Measurements from ENCODE around the gene MRPS11. TPM values are rescaled to one million over a fixed set of nuclear protein-coding genes. Genes with fewer than 3 reads are reported as not detected.
"Not testable (repeated sequence)": the region's sequence is repeated elsewhere in the genome, so short reads cannot be mapped to it uniquely, and the experiment has no call there.

The MRPS11 gene
- total and polyA plus RNA-seq, 5 donors: 39.4 to 67.5 (median 52.6) TPM

GRCh38 chr15:88513195-88513594 lies 45.7 kb downstream of the MRPS11 start:
- no peak for ATAC-seq
- WGBS: 87% methylated on average over 5 of the region's 5 CpGs
- intact Hi-C loops (cut with DNase I): no loop called here

GRCh38 chr15:88518903-88519302 lies 51.4 kb downstream of the MRPS11 start:
- intact Hi-C loops (cut with DNase I): no loop called here
- 93% methylated on average over 3 of the region's 3 CpGs for WGBS
- ATAC-seq (no peak), DNase-seq (no peak)
- no peak overlapping the region for H3K27ac ChIP-seq (ENCODE audit: low read length)
- H3K9me3 ChIP-seq (ENCODE audit: control insufficient read depth, low read length): no peaks in the 10 kb centered on the region
- no peak overlapping the region for H3K4me3 ChIP-seq (ENCODE audit: low read length)
- no peaks in the 10 kb centered on the region for H3K4me1 ChIP-seq (ENCODE audit: control insufficient read depth, insufficient read depth, low read length)
- no peaks in the 10 kb centered on the region for H3K27me3 ChIP-seq (ENCODE audit: control insufficient read depth, insufficient read depth)

More at GRCh38 chr15:88513195-88513594, 45.7 kb downstream of the MRPS11 start:
- no peaks in the 10 kb centered on the region for H3K4me1 ChIP-seq (ENCODE audit: control insufficient read depth, insufficient read depth, low read length)
- no peaks in the 10 kb centered on the region for H3K9me3 ChIP-seq (ENCODE audit: control insufficient read depth, low read length)
- H3K4me3 ChIP-seq (ENCODE audit: low read length): no peak overlapping the region
- no peak overlapping the region for H3K27ac ChIP-seq (ENCODE audit: low read length)
- no peaks in the 10 kb centered on the region for H3K27me3 ChIP-seq (ENCODE audit: control insufficient read depth, insufficient read depth)
- no peak for DNase-seq

GRCh38 chr15:88524094-88524493 lies 56.6 kb downstream of the MRPS11 start:
- intact Hi-C loops (cut with DNase I); H3K4me1 ChIP-seq (ENCODE audit: control insufficient read depth, insufficient read depth, low read length); H3K4me3 ChIP-seq (ENCODE audit: low read length); H3K9me3 ChIP-seq (ENCODE audit: control insufficient read depth, low read length); DNase-seq; ATAC-seq; H3K27ac ChIP-seq (ENCODE audit: low read length); H3K27me3 ChIP-seq (ENCODE audit: control insufficient read depth, insufficient read depth): not testable (repeated sequence)
- WGBS: 94% methylated on average over 23 of the region's 23 CpGs

- H3K27ac ChIP-seq (ENCODE audit: low read length): no peak overlapping the region
- intact Hi-C loops (cut with DNase I): no loop called here
- H3K27me3 ChIP-seq (ENCODE audit: control insufficient read depth, insufficient read depth): no peaks in the 10 kb centered on the region
- H3K4me1 ChIP-seq (ENCODE audit: control insufficient read depth, insufficient read depth, low read length): no peaks in the 10 kb centered on the region
- ATAC-seq (no peak), DNase-seq (no peak)
- no peak overlapping the region for H3K4me3 ChIP-seq (ENCODE audit: low read length)
- no peaks in the 10 kb centered on the region for H3K9me3 ChIP-seq (ENCODE audit: control insufficient read depth, low read length)
Observed at GRCh38 chr15:88525418-88525817, 57.9 kb downstream of the MRPS11 start.

GRCh38 chr15:88526247-88526879 lies 58.9 kb downstream of the MRPS11 start:
- Histone ChIP-seq H3K4me3 (ENCODE audit: low read length) (no peak overlapping the region), H3K4me1 (ENCODE audit: control insufficient read depth, insufficient read depth, low read length) (no peaks in the 10 kb centered on the region), H3K27ac (ENCODE audit: low read length) (no peak overlapping the region), H3K27me3 (ENCODE audit: control insufficient read depth, insufficient read depth) (no peaks in the 10 kb centered on the region), H3K9me3 (ENCODE audit: control insufficient read depth, low read length) (no peaks in the 10 kb centered on the region)
- DNase-seq (no peak), ATAC-seq (no peak)
- intact Hi-C loops (cut with DNase I): no loop called here

- WGBS: 99% methylated on average over 1 of the region's 1 CpG
- ATAC-seq (no peak), DNase-seq (no peak)
- no peaks in the 10 kb centered on the region for H3K4me1 ChIP-seq (ENCODE audit: control insufficient read depth, insufficient read depth, low read length)
- H3K4me3 ChIP-seq (ENCODE audit: low read length): no peak overlapping the region
- H3K9me3 ChIP-seq (ENCODE audit: control insufficient read depth, low read length): no peaks in the 10 kb centered on the region
- no peaks in the 10 kb centered on the region for H3K27me3 ChIP-seq (ENCODE audit: control insufficient read depth, insufficient read depth)
- no peak overlapping the region for H3K27ac ChIP-seq (ENCODE audit: low read length)
- intact Hi-C loops (cut with DNase I): no loop called here
Observed at GRCh38 chr15:88529021-88529630, 61.6 kb downstream of the MRPS11 start.

Other genes with a start within 250 kb of the MRPS11 start
- gene NTRK3, start 211.0 kb upstream of the MRPS11 start, total RNA-seq: 1 to 10 TPM; 2.6 to 5.5 (median 3.9) TPM
- 3.6 TPM for gene NTRK3, start 211.0 kb upstream of the MRPS11 start, polyA plus RNA-seq
- 10 to 100 TPM; 30.0 to 46.3 (median 40.0) TPM for gene MRPL46, start 320 bp upstream of the MRPS11 start, total RNA-seq
- 67.9 TPM for gene MRPL46, start 320 bp upstream of the MRPS11 start, polyA plus RNA-seq
- 1 to 10 TPM; 5.1 to 8.0 (median 6.8) TPM for gene DET1, start 79.0 kb downstream of the MRPS11 start, total RNA-seq
- gene DET1, start 79.0 kb downstream of the MRPS11 start, polyA plus RNA-seq: 6.0 TPM
- 1 to 10 TPM; 4.0 to 9.5 (median 6.9) TPM for gene AEN, start 153.6 kb downstream of the MRPS11 start, total RNA-seq
- 4.1 TPM for gene AEN, start 153.6 kb downstream of the MRPS11 start, polyA plus RNA-seq
- gene ISG20, start 171.3 kb downstream of the MRPS11 start, total RNA-seq: 1 to 10 TPM; 3.4 to 5.8 (median 4.7) TPM
- gene ISG20, start 171.3 kb downstream of the MRPS11 start, polyA plus RNA-seq: 5.3 TPM